LNCAP (cell line): ENCODE measurements around the gene ATP6V0E2.

Source experiments
- CTCF ChIP-seq: fragments of 450-650 bp; IDR thresholded peaks from 2 replicates; pipeline ENCODE4 v1.5.1; 2017; ENCODE audit warnings: mild to moderate bottlenecking

ATP6V0E2 gene

GRCh38 chr7:149862156-149862555, 11.6 kb upstream of the ATP6V0E2 start:
- no peak for TF ChIP-seq CTCF

DNA sequence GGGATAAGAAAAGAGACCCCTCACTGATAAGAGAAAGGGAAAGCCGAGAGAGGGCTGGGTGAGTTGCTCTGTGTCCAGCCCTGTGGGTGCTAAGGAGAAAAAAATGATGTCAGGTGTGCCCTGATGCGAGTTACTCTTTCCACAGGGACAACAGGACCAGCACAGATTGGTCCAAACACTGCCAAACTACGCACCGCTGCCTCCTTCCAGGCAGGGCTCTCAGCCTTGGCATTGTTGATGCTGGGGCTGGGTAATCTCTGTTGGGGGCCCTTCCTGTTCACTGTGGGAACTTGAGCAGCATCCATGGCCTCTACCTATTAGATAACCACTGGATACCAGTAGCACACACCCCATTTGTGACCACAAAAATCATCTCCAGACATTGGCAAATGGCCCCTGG, 10.3 kb upstream of the ATP6V0E2 start:
- no peak for TF ChIP-seq CTCF

GRCh38 chr7:149864023-149864422, 9.7 kb upstream of the ATP6V0E2 start:
- no peak for TF ChIP-seq CTCF

DNA sequence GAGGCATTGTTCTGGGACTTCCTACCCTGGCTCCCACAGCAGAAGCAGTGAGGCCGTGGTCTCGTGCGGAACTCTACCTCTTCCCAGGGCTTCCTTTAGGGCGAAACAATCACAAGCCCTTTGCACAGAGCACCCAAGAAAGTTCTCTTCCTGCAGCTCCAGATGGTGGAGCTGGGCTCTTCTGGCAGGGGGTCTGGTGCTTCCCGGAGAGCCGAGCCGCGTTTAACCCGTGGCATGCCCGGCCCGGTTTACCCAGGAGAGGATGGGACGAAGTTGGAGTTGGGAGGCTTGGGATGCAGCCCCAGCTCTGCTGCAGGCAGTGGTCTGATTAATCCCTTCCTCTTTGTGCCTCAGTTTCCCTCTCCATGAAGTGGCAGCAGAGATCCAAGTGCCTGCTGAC, 9.0 kb upstream of the ATP6V0E2 start:
- TF ChIP-seq CTCF, result no peak

- no peak for TF ChIP-seq CTCF
Observed at GRCh38 chr7:149865437-149865836, 8.3 kb upstream of the ATP6V0E2 start.

- no peak for TF ChIP-seq CTCF
Observed at GRCh38 chr7:149866139-149866778, 7.5 kb upstream of the ATP6V0E2 start.

GRCh38 chr7:149866779-149867447, 6.9 kb upstream of the ATP6V0E2 start:
- TF ChIP-seq CTCF, result no peak
